H1 (cell line): ENCODE data around the gene CLTCL1. TPM values are rescaled to one million over a fixed set of nuclear protein-coding genes. Genes with fewer than 3 reads are reported as not detected.

Experiments used
- CTCF ChIA-PET: fragments of 300-600 bp; sonication (Branson Sonifier 250); formaldehyde crosslinking; loops from one replicate; lab custom pipeline; 2021; ENCODE audit not compliant: partially characterized antibody; lab: Charles Lee
- POLR2A ChIA-PET: fragments of 300-600 bp; sonication (Branson Sonifier 250); formaldehyde crosslinking; loops from one replicate; lab custom pipeline; 2021; ENCODE audit warnings: inconsistent platforms; ENCODE audit not compliant: partially characterized antibody; lab: Charles Lee
- DNase-seq, 2 experiments: peaks; one replicate each; pipeline versions ENCODE4 v3.0.0 to v3.0.0-alpha.2; 2010 to 2022; ENCODE audit warnings: low spot score in 2 of 2, low read depth in 1 of 2, mixed read lengths in 1 of 2
- FAIRE-seq: peaks from 2 replicates; lab custom pipeline; 2011; peaks lifted over from hg19 to GRCh38; lab: Jason Lieb, UNC
- H2AFZ ChIP-seq: 2 replicates; pipeline ENCODE4 v1.8.1; 2012; ENCODE audit warnings: low read length, inconsistent platforms
- H2AK5ac ChIP-seq: 2 replicates; pipeline ENCODE4 v1.6.1; 2013; ENCODE audit warnings: low read depth, low read length
- H2BK120ac ChIP-seq: replicated peaks from 2 replicates; pipeline ENCODE3; 2013; ENCODE audit warnings: low read depth, low read length, inconsistent platforms
- H2BK12ac ChIP-seq: 2 replicates; pipeline ENCODE4 v1.6.1; 2013; ENCODE audit warnings: low read depth, low read length
- H2BK15ac ChIP-seq: 2 replicates; pipeline ENCODE4 v1.6.1; 2013; ENCODE audit warnings: low read length
- H2BK20ac ChIP-seq: 2 replicates; pipeline ENCODE4 v1.6.1; 2013; ENCODE audit warnings: low read length
- H2BK5ac ChIP-seq: 2 replicates; pipeline ENCODE4 v1.6.1; 2013; ENCODE audit warnings: low read depth, low read length
- H3K14ac ChIP-seq: 2 replicates; pipeline ENCODE4 v1.6.1; 2013; ENCODE audit warnings: inconsistent platforms; ENCODE audit not compliant: insufficient read length
- H3K18ac ChIP-seq: 2 replicates; pipeline ENCODE4 v1.6.1; 2013; ENCODE audit warnings: low read length; ENCODE audit errors: extremely low read depth
- H3K23ac ChIP-seq: 2 replicates; pipeline ENCODE4 v1.6.1; 2013; ENCODE audit warnings: inconsistent platforms; ENCODE audit not compliant: insufficient read length
- H3K23me2 ChIP-seq: 2 replicates; pipeline ENCODE4 v1.6.1; 2013; ENCODE audit warnings: low read depth, low read length
- H3K27ac ChIP-seq: 2 replicates; pipeline ENCODE4 v1.6.1; 2011; ENCODE audit warnings: low read depth, low read length, inconsistent platforms
- H3K27me3 ChIP-seq, 4 experiments: replicated peaks in 1 of 4; 1 replicate in 1 of 4; 2 replicates in 3 of 4; pipeline versions ENCODE4 v1.6.1 to v1.8.1; 2011 to 2013; ENCODE audit warnings: low read length in 3 of 4, mild to moderate bottlenecking in 3 of 4, inconsistent platforms in 2 of 4, mixed read lengths in 2 of 4, moderate library complexity in 1 of 4; ENCODE audit not compliant: control insufficient read depth in 3 of 4, insufficient read depth in 3 of 4; ENCODE audit errors: extremely low read depth in 1 of 4
- H3K36me3 ChIP-seq, 4 experiments: 2 replicates each; pipeline versions ENCODE4 v1.6.1 to v1.8.1; 2011 to 2013; ENCODE audit warnings: mild to moderate bottlenecking in 4 of 4, low read length in 3 of 4, moderate library complexity in 2 of 4, control low read depth in 1 of 4, inconsistent platforms in 1 of 4; ENCODE audit not compliant: insufficient read depth in 4 of 4, control insufficient read depth in 2 of 4
- H3K4ac ChIP-seq: replicated peaks from 2 replicates; pipeline ENCODE3; 2013; ENCODE audit warnings: low read length, low read depth, mixed read lengths, inconsistent platforms; ENCODE audit not compliant: insufficient read length
- H3K4me1 ChIP-seq, 4 experiments: replicated peaks in 1 of 4; 1 replicate in 1 of 4; 2 replicates in 3 of 4; pipeline versions ENCODE4 v1.6.1 to v1.8.1; 2011 to 2013; ENCODE audit warnings: low read length in 3 of 4, inconsistent platforms in 2 of 4, mixed read lengths in 1 of 4; ENCODE audit not compliant: insufficient read depth in 4 of 4, control insufficient read depth in 3 of 4
- H3K4me2 ChIP-seq, 2 experiments: 2 replicates each; pipeline versions ENCODE4 v1.6.1 to v1.8.1; 2011 to 2013; ENCODE audit warnings: low read depth in 2 of 2, low read length in 2 of 2, control low read depth in 1 of 2, inconsistent platforms in 1 of 2, mild to moderate bottlenecking in 1 of 2; ENCODE audit not compliant: insufficient read depth in 1 of 2
- H3K4me3 ChIP-seq, 4 experiments: fragments of 200-600, 300-600 bp in 1 of 4; sonication (generic), shearing (Covaris generic), sonication (Bioruptor Twin) in 1 of 4; 2 replicates each; pipeline versions ENCODE4 v1.5.1 to v1.8.1; 2011 to 2016; ENCODE audit warnings: low read length in 4 of 4, low read depth in 3 of 4, control low read depth in 2 of 4, inconsistent platforms in 2 of 4, mild to moderate bottlenecking in 2 of 4, mixed read lengths in 1 of 4, moderate library complexity in 1 of 4; ENCODE audit not compliant: insufficient read depth in 2 of 4; ENCODE audit errors: extremely low read depth in 1 of 4
- H3K56ac ChIP-seq: replicated peaks from 2 replicates; pipeline ENCODE3; 2013; ENCODE audit warnings: low read depth, mild to moderate bottlenecking, mixed read lengths, low read length, inconsistent platforms; ENCODE audit not compliant: insufficient read length
- H3K79me1 ChIP-seq: 2 replicates; pipeline ENCODE4 v1.6.1; 2013; ENCODE audit warnings: low read depth, low read length, control low read depth
- H3K79me2 ChIP-seq, 2 experiments: 2 replicates each; pipeline versions ENCODE4 v1.6.1 to v1.8.1; 2012 to 2013; ENCODE audit warnings: low read length in 2 of 2, mild to moderate bottlenecking in 2 of 2, inconsistent platforms in 1 of 2; ENCODE audit not compliant: insufficient read depth in 2 of 2, control insufficient read depth in 1 of 2
- H3K9ac ChIP-seq, 4 experiments: replicated peaks in 1 of 4; 1 replicate in 1 of 4; 2 replicates in 3 of 4; pipeline versions ENCODE4 v1.6.1 to v1.8.1; 2011 to 2013; ENCODE audit warnings: low read depth in 3 of 4, low read length in 3 of 4, control low read depth in 2 of 4, mild to moderate bottlenecking in 2 of 4, moderate library complexity in 2 of 4, inconsistent platforms in 1 of 4; ENCODE audit errors: extremely low read depth in 1 of 4
- H3K9me3 ChIP-seq, 2 experiments: 2 replicates each; pipeline versions ENCODE4 v1.6.1 to v1.8.1; 2012 to 2013; ENCODE audit warnings: mild to moderate bottlenecking in 2 of 2, moderate library complexity in 2 of 2, control low read depth in 1 of 2, inconsistent platforms in 1 of 2, low read depth in 1 of 2, low read length in 1 of 2, mixed read lengths in 1 of 2; ENCODE audit not compliant: insufficient read depth in 2 of 2
- H4K20me1 ChIP-seq, 2 experiments: replicated peaks in 1 of 2; 2 replicates each; pipeline versions ENCODE3 to v1.8.1; 2011 to 2013; ENCODE audit warnings: inconsistent platforms in 2 of 2, low read length in 2 of 2, mild to moderate bottlenecking in 1 of 2; ENCODE audit not compliant: insufficient read depth in 2 of 2, control insufficient read depth in 1 of 2
- H4K5ac ChIP-seq: 2 replicates; pipeline ENCODE4 v1.6.1; 2013; ENCODE audit warnings: low read length, low read depth, mixed read lengths, inconsistent platforms; ENCODE audit not compliant: insufficient read length
- H4K8ac ChIP-seq: 2 replicates; pipeline ENCODE4 v1.8.0; 2013; ENCODE audit warnings: mild to moderate bottlenecking, moderate library complexity, low read length, inconsistent platforms; ENCODE audit not compliant: insufficient read depth; ENCODE audit errors: extremely low read depth
- H4K91ac ChIP-seq: replicated peaks from 2 replicates; pipeline ENCODE3; 2013; ENCODE audit warnings: low read length, mixed read lengths, inconsistent platforms; ENCODE audit not compliant: insufficient read length
- CBX8 ChIP-seq: fragments of 300-800, 300-1000 bp; sonication (generic); IDR thresholded peaks from 2 replicates; pipeline ENCODE4 v1.7.1; 2016; ENCODE audit warnings: low read depth, low read length, borderline replicate concordance
- CHD1 ChIP-seq: IDR thresholded peaks from 2 replicates; pipeline ENCODE4 v1.6.1; 2012; ENCODE audit warnings: low read depth, low read length, improper control_type of control experiment
- CTBP2 ChIP-seq: IDR thresholded peaks from 2 replicates; pipeline ENCODE4 v1.7.0; 2011; ENCODE audit warnings: borderline replicate concordance, mild to moderate bottlenecking, moderate library complexity, mixed read lengths, low read length; ENCODE audit not compliant: insufficient read depth, insufficient read length
- EGR1 ChIP-seq: IDR thresholded peaks from 2 replicates; pipeline ENCODE4 v1.6.1; 2011; ENCODE audit warnings: low read depth, low read length, borderline replicate concordance
- POLR2A ChIP-seq, 2 experiments: IDR thresholded peaks; 1 replicate in 1 of 2; 2 replicates in 1 of 2; pipeline ENCODE4 v1.6.1; 2011; ENCODE audit warnings: low read depth in 2 of 2, low read length in 2 of 2, mild to moderate bottlenecking in 2 of 2; ENCODE audit errors: control extremely low read depth in 1 of 2
- POLR2AphosphoS5 ChIP-seq: IDR thresholded peaks from 2 replicates; pipeline ENCODE4 v1.6.1; 2011; ENCODE audit warnings: low read depth, low read length
- RBBP5 ChIP-seq: IDR thresholded peaks from 2 replicates; pipeline ENCODE4 v1.7.1; 2012; ENCODE audit warnings: low read depth, mild to moderate bottlenecking, inconsistent platforms, low read length, moderate library complexity, borderline replicate concordance
- SP2 ChIP-seq: IDR thresholded peaks from 2 replicates; pipeline ENCODE4 v1.6.1; 2012; ENCODE audit warnings: mild to moderate bottlenecking, low read length, inconsistent platforms
- WGBS, 2 experiments: shearing (Covaris generic) in 1 of 2; methylation state at CpG; one replicate each; pipeline versions ENCODE4 v1.1.6 to v1.1.7; 2013 to 2015; ENCODE audit warnings: low lambda C conversion rate in 2 of 2, mixed read lengths in 2 of 2, inconsistent platforms in 1 of 2, low coverage in 1 of 2, missing lambda C conversion rate in 1 of 2; ENCODE audit not compliant: insufficient replicate concordance in 2 of 2, insufficient coverage in 1 of 2, insufficient read length in 1 of 2; ENCODE audit errors: extremely low coverage in 1 of 2, missing lambda C conversion rate in 1 of 2; 5-methylcytosine and 5-hydroxymethylcytosine counted together
- polyA plus RNA-seq, 7 experiments: library from polyadenylated mRNA; depleted of rRNA in 3 of 7; stranded (reverse) in 5 of 7; unstranded in 2 of 7; fragments of >200 nt in 5 of 7; fragments of 200-250 nt in 2 of 7; gene quantifications; 1 replicate in 5 of 7; 2 replicates in 1 of 7; 4 replicates in 1 of 7; pipeline versions ENCODE4 v1.2.1 to v1.2.3, GENCODE V29; 2011 to 2013; ENCODE audit warnings: missing spikeins in 2 of 7, mixed read lengths in 2 of 7
- total RNA-seq: library from RNA; stranded (reverse); fragmentation: NEBNext Ultra II Directional; extraction: Animal tissue kit (Norgen Biotek cat#: 25700); gene quantifications from 2 replicates; pipeline ENCODE4 v1.2.1, GENCODE V29; 2021
- TF ChIP-seq, protein P1 (sequence below): IDR thresholded peaks from 2 replicates; pipeline ENCODE4 v1.6.1; 2012; ENCODE audit warnings: inconsistent platforms

CLTCL1 gene
- total and polyA plus RNA-seq, 2 of the 8 experiments (the other 6 are each of a cell fraction or from before 2014, with no cell fraction given), result 12.4 to 17.0 TPM

DNA sequence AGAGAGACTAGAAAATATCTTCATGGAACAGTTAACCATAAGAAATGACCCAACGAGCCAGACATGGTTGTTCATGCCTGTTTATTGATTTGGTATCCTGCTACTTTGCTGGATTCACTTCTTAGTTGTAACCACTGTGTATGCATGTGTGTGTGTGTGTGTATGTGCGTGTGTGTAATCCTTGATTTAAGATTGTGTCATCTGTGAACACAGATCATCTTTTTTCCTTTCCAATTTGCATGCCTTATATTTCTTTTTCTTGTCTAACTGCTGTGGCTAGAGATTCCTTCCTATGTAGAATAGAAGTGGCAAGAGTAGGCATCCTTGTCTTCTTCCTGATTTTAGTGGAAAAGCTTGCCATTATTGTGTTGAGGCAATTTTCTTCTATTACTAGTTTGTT lies 16.4 kb upstream of the CLTCL1 start:
- Histone ChIP-seq H2BK20ac (no peak overlapping the region), H4K20me1 (no peaks in the 10 kb centered on the region), H2BK120ac (no peak overlapping the region), H3K9ac (no peak overlapping the region), H2BK12ac (no peak overlapping the region), H3K18ac (no peak overlapping the region), H3K23me2 (no peaks in the 10 kb centered on the region), H3K4me2 (no peak overlapping the region), H3K27ac (no peak overlapping the region), H3K9me3 (peaks cover 0 to 2% of the 10 kb centered on the region in 2 experiments; a peak in 1 of 4 replicates), H4K91ac (no peak overlapping the region), H4K8ac (no peak overlapping the region), H3K79me2 (no peaks in the 10 kb centered on the region), H4K5ac (no peak overlapping the region), H2BK15ac (no peak overlapping the region), H2BK5ac (no peak overlapping the region), H3K14ac (no peak overlapping the region), H3K4ac (no peak overlapping the region), H3K79me1 (no peaks in the 10 kb centered on the region), H3K56ac (no peak overlapping the region), H2AFZ (no peak overlapping the region), H3K4me3 (no peak overlapping the region), H3K23ac (no peak overlapping the region), H3K4me1 (no peaks in the 10 kb centered on the region), H3K36me3 (no peaks in the 10 kb centered on the region), H3K27me3 (no peaks in the 10 kb centered on the region), H2AK5ac (no peak overlapping the region)
- CTCF ChIA-PET, result interaction anchor here (1.6 kb wide), 1 partner anchor 8 kb away, joined by 4 read pairs; no protein-coding TSS in a partner anchor
- DNase-seq, result no peak
- WGBS, 2 experiments, result 85% methylated on average over 2 of the region's 2 CpGs; no CpG with 5 or more reads in 1 of the 2 experiments
- TF ChIP-seq EGR1 (no peak), SP2 (no peak), CBX8 (no peak), RBBP5 (no peak), POLR2AphosphoS5 (no peak), POLR2A (IDR thresholded peaks at IDR 0.05; ENCODE audit: control extremely low read depth in 1 of 2, low read depth in 2 of 2, low read length in 2 of 2) (no peak), CHD1 (no peak), CTBP2 (no peak)
- TF ChIP-seq, protein P1, sequence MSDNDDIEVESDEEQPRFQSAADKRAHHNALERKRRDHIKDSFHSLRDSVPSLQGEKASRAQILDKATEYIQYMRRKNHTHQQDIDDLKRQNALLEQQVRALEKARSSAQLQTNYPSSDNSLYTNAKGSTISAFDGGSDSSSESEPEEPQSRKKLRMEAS, result no peak
- no peak for FAIRE-seq
- POLR2A ChIA-PET, result no interaction called here
